ENCODE results near the gene SSR4. TPM values are rescaled to one million over a fixed set of nuclear protein-coding genes. Genes with fewer than 3 reads are reported as not detected.
"Not testable (repeated sequence)": the region's sequence is repeated elsewhere in the genome, so short reads cannot be mapped to it uniquely, and the experiment has no call there.

The SSR4 gene
- total RNA-seq, 1 experiment from 2014 or later = 182 TPM

DNA sequence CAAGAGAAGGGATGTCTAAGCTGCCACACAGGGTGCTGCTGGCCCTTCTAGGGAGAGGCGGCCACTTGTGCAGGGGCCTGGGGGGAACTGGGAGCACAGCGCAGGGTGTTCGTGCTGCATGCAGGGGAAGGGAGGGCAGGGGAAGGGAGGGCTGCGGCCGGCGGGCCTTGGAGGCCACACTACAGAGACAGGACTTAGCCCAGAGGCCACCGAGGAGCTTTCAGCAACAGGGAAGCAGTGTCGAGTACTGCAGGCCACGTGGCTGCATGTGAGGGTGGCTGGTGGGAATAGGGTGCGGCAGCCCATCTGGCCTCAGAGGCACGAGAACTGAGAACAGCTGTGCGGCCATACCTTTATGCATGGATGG lies 49.4 kb upstream of the SSR4 start:
- CTCF ChIA-PET; H3K4me2 ChIP-seq (ENCODE audit: low read length): not testable (repeated sequence)

DNA sequence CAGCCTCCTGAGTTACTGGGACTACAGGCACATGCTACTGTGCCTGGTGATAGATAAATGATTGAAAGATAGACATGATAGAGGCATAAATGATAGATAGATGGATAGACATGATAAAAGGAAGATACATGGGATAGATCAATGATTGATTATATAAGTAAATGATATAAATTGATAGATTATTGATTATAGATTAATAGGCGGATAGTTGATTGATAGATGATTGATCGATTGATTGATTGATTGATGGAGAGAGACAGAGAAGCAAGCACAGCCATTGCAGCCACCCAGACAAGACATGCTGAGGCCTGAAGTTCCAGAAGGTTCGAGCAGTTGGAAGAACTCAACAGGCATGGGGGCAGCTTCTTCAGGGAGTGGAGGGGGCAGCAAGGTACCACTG lies 48.1 kb upstream of the SSR4 start:
- DNase-seq (ENCODE audit: low read depth, low spot score) (no peak), ATAC-seq (no peak)
- H3K9me2 ChIP-seq (ENCODE audit: insufficient read depth) = no peaks in the 10 kb centered on the region
- no peaks in the 10 kb centered on the region for H4K20me1 ChIP-seq (ENCODE audit: insufficient read depth)
- H3K27me3 ChIP-seq (ENCODE audit: insufficient read depth, low read length) = no peaks in the 10 kb centered on the region
- H3K36me3 ChIP-seq (ENCODE audit: control insufficient read depth in 1 of 2, insufficient read depth in 2 of 2, low read length in 2 of 2) = no peaks in the 10 kb centered on the region
- no peaks in the 10 kb centered on the region for H3K9me3 ChIP-seq (ENCODE audit: control insufficient read depth in 1 of 2, insufficient read depth in 1 of 2, low read depth in 1 of 2, low read length in 2 of 2)
- no peak overlapping the region for H3K9ac ChIP-seq (ENCODE audit: low read length)
- no peak overlapping the region for H2AFZ ChIP-seq (ENCODE audit: low read depth, low read length, poor library complexity, severe bottlenecking)
- ChIA-PET POLR2A (no interaction called here), CTCF (no interaction called here), RAD21 (ENCODE audit: low non-redundant PET in 1 of 2, low total read pairs in 2 of 2, uncharacterized antibody in 2 of 2, unreplicated experiment in 2 of 2) (no interaction called here)
- intact Hi-C loops (cut with micrococcal nuclease) = no loop called here
- no peaks in the 10 kb centered on the region for H3K79me2 ChIP-seq (ENCODE audit: insufficient read depth, low read length)
- H3K4me1 ChIP-seq (ENCODE audit: control insufficient read depth in 1 of 2, insufficient read depth in 2 of 2, low read length in 2 of 2) = no peaks in the 10 kb centered on the region
- no TSS peak for BruUV-seq (replicated peaks)
- H3K4me2 ChIP-seq (ENCODE audit: low read length) = no peak overlapping the region
- H3K4me3 ChIP-seq (replicated peaks in 1 of 2; ENCODE audit: low read depth in 1 of 2, low read length in 2 of 2) = no peak overlapping the region
- TF ChIP-seq JUND (IDR thresholded peaks at IDR 0.05) (no peak), EZH2 (IDR thresholded peaks at IDR 0.05) (no peak), ELF1 (IDR thresholded peaks at IDR 0.05; ENCODE audit: borderline replicate concordance, low read depth) (no peak), ZNF274 (IDR thresholded peaks at IDR 0.05; ENCODE audit: low read depth, low read length) (no peak), CBX3 (IDR thresholded peaks at IDR 0.05; ENCODE audit: low read depth) (no peak), CEBPB (IDR thresholded peaks at IDR 0.05; ENCODE audit: low read depth) (no peak), EGR1 (IDR thresholded peaks at IDR 0.05; ENCODE audit: low read depth) (no peak), SP1 (IDR thresholded peaks at IDR 0.05; ENCODE audit: low read depth) (no peak), POLR2A (IDR thresholded peaks at IDR 0.05; ENCODE audit: borderline replicate concordance, extremely low read depth, insufficient read depth, insufficient read length) (no peak), ZFX (IDR thresholded peaks at IDR 0.05) (no peak), POLR2AphosphoS5 (IDR thresholded peaks at IDR 0.05; ENCODE audit: low read depth, low read length) (no peak)
- TF ChIP-seq, protein P1, sequence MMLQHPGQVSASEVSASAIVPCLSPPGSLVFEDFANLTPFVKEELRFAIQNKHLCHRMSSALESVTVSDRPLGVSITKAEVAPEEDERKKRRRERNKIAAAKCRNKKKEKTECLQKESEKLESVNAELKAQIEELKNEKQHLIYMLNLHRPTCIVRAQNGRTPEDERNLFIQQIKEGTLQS (IDR thresholded peaks at IDR 0.05) = no peak
- TF ChIP-seq, protein P2, sequence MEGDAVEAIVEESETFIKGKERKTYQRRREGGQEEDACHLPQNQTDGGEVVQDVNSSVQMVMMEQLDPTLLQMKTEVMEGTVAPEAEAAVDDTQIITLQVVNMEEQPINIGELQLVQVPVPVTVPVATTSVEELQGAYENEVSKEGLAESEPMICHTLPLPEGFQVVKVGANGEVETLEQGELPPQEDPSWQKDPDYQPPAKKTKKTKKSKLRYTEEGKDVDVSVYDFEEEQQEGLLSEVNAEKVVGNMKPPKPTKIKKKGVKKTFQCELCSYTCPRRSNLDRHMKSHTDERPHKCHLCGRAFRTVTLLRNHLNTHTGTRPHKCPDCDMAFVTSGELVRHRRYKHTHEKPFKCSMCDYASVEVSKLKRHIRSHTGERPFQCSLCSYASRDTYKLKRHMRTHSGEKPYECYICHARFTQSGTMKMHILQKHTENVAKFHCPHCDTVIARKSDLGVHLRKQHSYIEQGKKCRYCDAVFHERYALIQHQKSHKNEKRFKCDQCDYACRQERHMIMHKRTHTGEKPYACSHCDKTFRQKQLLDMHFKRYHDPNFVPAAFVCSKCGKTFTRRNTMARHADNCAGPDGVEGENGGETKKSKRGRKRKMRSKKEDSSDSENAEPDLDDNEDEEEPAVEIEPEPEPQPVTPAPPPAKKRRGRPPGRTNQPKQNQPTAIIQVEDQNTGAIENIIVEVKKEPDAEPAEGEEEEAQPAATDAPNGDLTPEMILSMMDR (IDR thresholded peaks at IDR 0.05 in 2 of 3, conservative IDR thresholded peaks at IDR 0.05 in 1 of 3; ENCODE audit: borderline replicate concordance in 1 of 3, insufficient read depth in 1 of 3, low read depth in 2 of 3, low read length in 2 of 3) = no peak
- TF ChIP-seq, protein P3, sequence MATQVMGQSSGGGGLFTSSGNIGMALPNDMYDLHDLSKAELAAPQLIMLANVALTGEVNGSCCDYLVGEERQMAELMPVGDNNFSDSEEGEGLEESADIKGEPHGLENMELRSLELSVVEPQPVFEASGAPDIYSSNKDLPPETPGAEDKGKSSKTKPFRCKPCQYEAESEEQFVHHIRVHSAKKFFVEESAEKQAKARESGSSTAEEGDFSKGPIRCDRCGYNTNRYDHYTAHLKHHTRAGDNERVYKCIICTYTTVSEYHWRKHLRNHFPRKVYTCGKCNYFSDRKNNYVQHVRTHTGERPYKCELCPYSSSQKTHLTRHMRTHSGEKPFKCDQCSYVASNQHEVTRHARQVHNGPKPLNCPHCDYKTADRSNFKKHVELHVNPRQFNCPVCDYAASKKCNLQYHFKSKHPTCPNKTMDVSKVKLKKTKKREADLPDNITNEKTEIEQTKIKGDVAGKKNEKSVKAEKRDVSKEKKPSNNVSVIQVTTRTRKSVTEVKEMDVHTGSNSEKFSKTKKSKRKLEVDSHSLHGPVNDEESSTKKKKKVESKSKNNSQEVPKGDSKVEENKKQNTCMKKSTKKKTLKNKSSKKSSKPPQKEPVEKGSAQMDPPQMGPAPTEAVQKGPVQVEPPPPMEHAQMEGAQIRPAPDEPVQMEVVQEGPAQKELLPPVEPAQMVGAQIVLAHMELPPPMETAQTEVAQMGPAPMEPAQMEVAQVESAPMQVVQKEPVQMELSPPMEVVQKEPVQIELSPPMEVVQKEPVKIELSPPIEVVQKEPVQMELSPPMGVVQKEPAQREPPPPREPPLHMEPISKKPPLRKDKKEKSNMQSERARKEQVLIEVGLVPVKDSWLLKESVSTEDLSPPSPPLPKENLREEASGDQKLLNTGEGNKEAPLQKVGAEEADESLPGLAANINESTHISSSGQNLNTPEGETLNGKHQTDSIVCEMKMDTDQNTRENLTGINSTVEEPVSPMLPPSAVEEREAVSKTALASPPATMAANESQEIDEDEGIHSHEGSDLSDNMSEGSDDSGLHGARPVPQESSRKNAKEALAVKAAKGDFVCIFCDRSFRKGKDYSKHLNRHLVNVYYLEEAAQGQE (IDR thresholded peaks at IDR 0.05; ENCODE audit: low read depth) = no peak
- H3K27ac ChIP-seq (ENCODE audit: low read depth, low read length) = no peak overlapping the region

More for the DNA sequence above, 49.4 kb upstream of the SSR4 start:
- RAD21 ChIA-PET (ENCODE audit: low non-redundant PET in 1 of 2, low total read pairs in 2 of 2, uncharacterized antibody in 2 of 2, unreplicated experiment in 2 of 2); H3K27me3 ChIP-seq (ENCODE audit: insufficient read depth, low read length); H3K79me2 ChIP-seq (ENCODE audit: insufficient read depth, low read length); H3K27ac ChIP-seq (ENCODE audit: low read depth, low read length); intact Hi-C loops (cut with micrococcal nuclease); H3K9me2 ChIP-seq (ENCODE audit: insufficient read depth); POLR2A ChIA-PET; H3K9me3 ChIP-seq (ENCODE audit: control insufficient read depth in 1 of 2, insufficient read depth in 1 of 2, low read depth in 1 of 2, low read length in 2 of 2); H3K4me1 ChIP-seq (ENCODE audit: control insufficient read depth in 1 of 2, insufficient read depth in 2 of 2, low read length in 2 of 2); DNase-seq (ENCODE audit: low read depth, low spot score); H2AFZ ChIP-seq (ENCODE audit: low read depth, low read length, poor library complexity, severe bottlenecking); H3K9ac ChIP-seq (ENCODE audit: low read length); H4K20me1 ChIP-seq (ENCODE audit: insufficient read depth); ATAC-seq; H3K36me3 ChIP-seq (ENCODE audit: control insufficient read depth in 1 of 2, insufficient read depth in 2 of 2, low read length in 2 of 2); H3K4me3 ChIP-seq (replicated peaks in 1 of 2; ENCODE audit: low read depth in 1 of 2, low read length in 2 of 2); BruUV-seq (replicated peaks): not testable (repeated sequence)

Data from HCT116 (cell line).